CD4-positive, alpha-beta T cell treated with Interleukin-12 subunit alpha and Interleukin-12 subunit beta, for 1 hour (primary cell): Measurements from ENCODE around the gene ZNF575.
"Not testable (repeated sequence)": the region's sequence is repeated elsewhere in the genome, so short reads cannot be mapped to it uniquely, and the experiment has no call there.

ENCODE experiments used
- DNase-seq: peaks from one replicate; pipeline ENCODE4 v3.0.0-alpha.2; 2020

Gene ZNF575

GRCh38 chr19:43512399-43512798 lies 20.6 kb upstream of the ZNF575 start:
- not testable (repeated sequence) for DNase-seq

- DNase-seq: no peak
These were observed 14.9 kb upstream of the ZNF575 start for GRCh38 chr19:43518051-43518450.

- peak; percentile 80 for DNase-seq
These were observed 13.4 kb upstream of the ZNF575 start for GRCh38 chr19:43519436-43520088.

GRCh38 chr19:43522929-43523328 lies 10.1 kb upstream of the ZNF575 start:
- DNase-seq: no peak

GRCh38 chr19:43523696-43524095 lies 9.3 kb upstream of the ZNF575 start:
- DNase-seq: not testable (repeated sequence)

GRCh38 chr19:43524922-43525835 lies 7.8 kb upstream of the ZNF575 start:
- DNase-seq: peak; percentile 44

GRCh38 chr19:43525836-43526771 lies 6.9 kb upstream of the ZNF575 start:
- no peak for DNase-seq

GRCh38 chr19:43526884-43527859 lies 5.8 kb upstream of the ZNF575 start, which contains the start of gene ETHE1:
ETHE1 (minus strand) TSS chr19:43527201; CDS start chr19:43527177, 24 bp downstream.
- DNase-seq: peak; percentile 70

- no peak for DNase-seq
These were observed 4.9 kb upstream of the ZNF575 start for GRCh38 chr19:43527860-43528622.

- no peak for DNase-seq
These were observed 422 bp upstream of the ZNF575 start for GRCh38 chr19:43532571-43532961.

GRCh38 chr19:43533546-43534304 lies 737 bp downstream of the ZNF575 start:
- peak; percentile 95 for DNase-seq

GRCh38 chr19:43534305-43534815 lies 1.4 kb downstream of the ZNF575 start:
- no peak for DNase-seq

GRCh38 chr19:43534816-43535761 lies 2.1 kb downstream of the ZNF575 start:
- peak; percentile 28 for DNase-seq

- DNase-seq: no peak
These were observed 5.9 kb downstream of the ZNF575 start for GRCh38 chr19:43538922-43539321.

- no peak for DNase-seq
These were observed 7.4 kb downstream of the ZNF575 start for GRCh38 chr19:43540381-43540780.

GRCh38 chr19:43541920-43542650 lies 9.1 kb downstream of the ZNF575 start:
- DNase-seq: no peak

GRCh38 chr19:43544077-43544476 lies 11.1 kb downstream of the ZNF575 start:
- DNase-seq: no peak

GRCh38 chr19:43545276-43545675 lies 12.3 kb downstream of the ZNF575 start:
- no peak for DNase-seq
